ENCODE data around the gene NR3C2. TPM values are rescaled to one million over a fixed set of nuclear protein-coding genes. Genes with fewer than 3 reads are reported as not detected.

The NR3C2 gene
- total and polyA plus RNA-seq, 2 of the 4 experiments (the other 2 are of a cell fraction) = 1.1 to 2.3 TPM

- no peak overlapping the region for H3K4me3 ChIP-seq (ENCODE audit: insufficient read depth, low read depth, low read length)
- no CpG with 5 or more reads among the region's 4 CpGs for WGBS, 2 experiments (ENCODE audit: extremely low coverage in 2 of 2, insufficient read length in 1 of 2)
- H4K8ac ChIP-seq (ENCODE audit: low read depth in 2 of 2, low read length in 2 of 2) = no peak overlapping the region
- no peak overlapping the region for H2BK5ac ChIP-seq (ENCODE audit: low read depth, low read length, poor library complexity, severe bottlenecking)
- no peak overlapping the region for H3K23ac ChIP-seq (ENCODE audit: low read depth, low read length)
- H3K79me1 ChIP-seq (ENCODE audit: low read depth in 1 of 2, low read length in 2 of 2) = no peaks in the 10 kb centered on the region
- no peaks in the 10 kb centered on the region for H3K9me3 ChIP-seq (ENCODE audit: control insufficient read depth, insufficient read depth, low read length)
- no peak overlapping the region for H3K18ac ChIP-seq (ENCODE audit: low read depth, low read length)
- no peak overlapping the region for H2BK20ac ChIP-seq (ENCODE audit: low read depth, low read length)
- no peak overlapping the region for H2BK120ac ChIP-seq (ENCODE audit: low read depth, low read length)
- no peak overlapping the region for H3K4me2 ChIP-seq (ENCODE audit: low read depth, low read length)
- ChIA-PET POLR2A (ENCODE audit: unreplicated experiment) (no interaction called here), CTCF (no interaction called here)
- intact Hi-C loops (cut with micrococcal nuclease) (no loop called here), in situ Hi-C loops (cut with MboI; ENCODE audit: low sequenced_read_pairs) (no loop called here), dilution Hi-C loops (cut with HindIII; ENCODE audit: low sequenced_read_pairs, unreplicated experiment) (no loop called here)
- H3K36me3 ChIP-seq (ENCODE audit: control insufficient read depth, insufficient read depth, low read length) = no peaks in the 10 kb centered on the region
- H3K9ac ChIP-seq (ENCODE audit: low read depth, low read length) = no peak overlapping the region
- no peak overlapping the region for H4K5ac ChIP-seq (ENCODE audit: low read depth, low read length)
- no peaks in the 10 kb centered on the region for H3K27me3 ChIP-seq (ENCODE audit: control insufficient read depth, insufficient read depth, low read length)
- H3K27ac ChIP-seq (ENCODE audit: insufficient read depth, low read length) = no peak overlapping the region
- no peaks in the 10 kb centered on the region for H4K20me1 ChIP-seq (ENCODE audit: insufficient read depth, low read length)
- H3K56ac ChIP-seq (ENCODE audit: extremely low read depth, insufficient read depth, low read length) = no peak overlapping the region
- no peaks in the 10 kb centered on the region for H3K9me1 ChIP-seq (ENCODE audit: insufficient read depth, low read length)
- TF ChIP-seq RCOR1 (IDR thresholded peaks at IDR 0.05; ENCODE audit: insufficient replicate concordance, low read length) (no peak), MAFK (IDR thresholded peaks at IDR 0.05; ENCODE audit: low read depth, low read length) (no peak), CEBPB (IDR thresholded peaks at IDR 0.05; ENCODE audit: low read depth, low read length) (no peak), RFX5 (IDR thresholded peaks at IDR 0.05; ENCODE audit: low read depth, low read length) (no peak), SMC3 (IDR thresholded peaks at IDR 0.05; ENCODE audit: low read depth, low read length) (no peak), RAD21 (IDR thresholded peaks at IDR 0.05; ENCODE audit: low read length) (no peak), POLR2A (IDR thresholded peaks at IDR 0.05; ENCODE audit: low read depth, low read length) (no peak), BHLHE40 (IDR thresholded peaks at IDR 0.05; ENCODE audit: low read depth, low read length) (no peak), NFE2L2 (IDR thresholded peaks at IDR 0.05; ENCODE audit: low read depth, low read length) (no peak), ELK1 (IDR thresholded peaks at IDR 0.05; ENCODE audit: borderline replicate concordance, low read depth, low read length) (no peak), FOS (IDR thresholded peaks at IDR 0.05; ENCODE audit: low read depth, low read length) (no peak), CTCF (conservative IDR thresholded peaks at IDR 0.05; ENCODE audit: low read depth, low read length) (no peak), USF2 (IDR thresholded peaks at IDR 0.05; ENCODE audit: low read depth, low read length) (no peak), MAZ (IDR thresholded peaks at IDR 0.05; ENCODE audit: borderline replicate concordance, low read depth, low read length) (no peak), MXI1 (IDR thresholded peaks at IDR 0.05; ENCODE audit: borderline replicate concordance, low read depth, low read length) (no peak), CHD1 (IDR thresholded peaks at IDR 0.05; ENCODE audit: low read depth, low read length) (no peak)
- H3K4me1 ChIP-seq (ENCODE audit: control insufficient read depth, insufficient read depth, low read length) = no peaks in the 10 kb centered on the region
- no TSS peak for BruUV-seq (replicated peaks)
- H2BK15ac ChIP-seq (ENCODE audit: low read depth, low read length) = no peak overlapping the region
- H3K14ac ChIP-seq (replicated peaks; ENCODE audit: low read depth, low read length) = no peak overlapping the region
- H4K91ac ChIP-seq (ENCODE audit: insufficient read depth, low read depth, low read length) = no peak overlapping the region
- H2AK5ac ChIP-seq (ENCODE audit: low read depth, low read length) = no peak overlapping the region
- H2AK9ac ChIP-seq (replicated peaks; ENCODE audit: low read depth, low read length, poor library complexity) = no peak overlapping the region
- DNase-seq = no peak
- ATAC-seq (ENCODE audit: low read depth) = no peak
- H3K4ac ChIP-seq (ENCODE audit: low read depth, low read length) = no peak overlapping the region
- no peak overlapping the region for H2AFZ ChIP-seq (replicated peaks; ENCODE audit: low read length, poor library complexity)
Observed at GRCh38 chr4:148248824-148249223, 193.4 kb downstream of the NR3C2 start.

Measured in IMR-90 (cell line).